Duodenal mucosa (tissue), 2 donors: ENCODE measurements around the gene PLBD2.
A peak's percentile ranks its signal among the peaks of the same experiment; 100 is the strongest.
"Not testable (repeated sequence)": the region's sequence is repeated elsewhere in the genome, so short reads cannot be mapped to it uniquely, and the experiment has no call there.

ENCODE experiments used
- H3K27ac ChIP-seq: one replicate; pipeline ENCODE4 v1.7.0; 2013; ENCODE audit warnings: low read depth, low read length
- H3K27me3 ChIP-seq, 2 donors: one replicate each; pipeline ENCODE4 v1.7.0; 2013; ENCODE audit warnings: low read length in 2 of 2, control low read depth in 1 of 2; ENCODE audit not compliant: insufficient read depth in 2 of 2, control insufficient read depth in 1 of 2
- H3K36me3 ChIP-seq, 2 donors: one replicate each; pipeline ENCODE4 v1.7.0; 2013; ENCODE audit warnings: low read length in 2 of 2, control low read depth in 1 of 2; ENCODE audit not compliant: insufficient read depth in 2 of 2, control insufficient read depth in 1 of 2
- H3K4me1 ChIP-seq, 2 donors: one replicate each; pipeline ENCODE4 v1.7.0; 2013; ENCODE audit warnings: low read length in 2 of 2, control low read depth in 1 of 2; ENCODE audit not compliant: insufficient read depth in 2 of 2, control insufficient read depth in 1 of 2
- H3K4me3 ChIP-seq, 2 donors: one replicate each; pipeline ENCODE4 v1.7.0; 2013; ENCODE audit warnings: low read length in 2 of 2, low read depth in 1 of 2
- H3K9ac ChIP-seq, 2 donors: one replicate each; pipeline ENCODE4 v1.7.0; 2013; ENCODE audit warnings: low read length in 2 of 2, low read depth in 1 of 2
- H3K9me3 ChIP-seq, 2 donors: one replicate each; pipeline ENCODE4 v1.7.0; 2013; ENCODE audit warnings: low read length in 2 of 2, control low read depth in 1 of 2; ENCODE audit not compliant: control insufficient read depth in 1 of 2

The PLBD2 gene

DNA sequence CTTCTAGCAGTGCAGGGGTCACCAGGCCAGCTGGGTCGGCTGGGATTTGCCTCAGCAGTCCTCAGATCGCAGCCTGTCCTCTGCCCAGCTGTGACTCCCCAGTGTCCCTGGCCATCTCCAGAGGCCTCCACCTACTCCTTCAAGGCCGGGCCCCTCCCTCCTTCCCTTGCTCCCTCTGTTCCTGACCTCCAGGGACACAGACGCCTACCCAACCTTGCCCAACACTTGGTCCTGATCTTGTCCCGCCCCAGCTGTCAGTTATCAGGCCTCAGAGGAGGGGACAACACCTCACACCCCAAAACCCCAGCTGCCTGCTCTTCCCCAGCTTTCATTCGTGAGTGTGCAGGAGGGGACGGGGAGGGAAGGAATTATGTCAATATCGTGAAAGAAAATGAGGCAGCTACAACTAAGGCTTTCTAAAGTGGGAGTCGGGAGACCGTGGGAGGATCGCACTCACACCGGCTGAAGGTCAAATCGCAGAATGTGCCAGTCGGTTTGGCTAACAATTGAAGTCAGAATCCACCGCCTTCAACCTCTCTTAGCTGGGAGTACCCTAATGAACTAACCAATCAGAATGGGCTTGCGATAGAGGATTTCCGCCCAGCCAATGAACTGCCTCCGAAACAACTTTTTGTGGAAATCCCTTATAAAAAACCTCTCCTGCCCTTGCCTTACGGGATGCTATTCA, 9.4 kb upstream of the PLBD2 start:
- Histone ChIP-seq H3K27ac (no peak overlapping the region), H3K27me3 (no peaks in the 10 kb centered on the region)

GRCh38 chr12:113351089-113351488, 7.3 kb upstream of the PLBD2 start:
- no peaks in the 10 kb centered on the region for H3K27me3 ChIP-seq
- H3K4me1 ChIP-seq: no peaks in the 10 kb centered on the region
- no peaks in the 10 kb centered on the region for H3K36me3 ChIP-seq

More for the DNA sequence above, 9.4 kb upstream of the PLBD2 start:
- Histone ChIP-seq H3K36me3 (no peaks in the 10 kb centered on the region), H3K4me3 (no peak overlapping the region), H3K9ac (no peak overlapping the region), H3K9me3 (no peaks in the 10 kb centered on the region), H3K4me1 (no peaks in the 10 kb centered on the region)

GRCh38 chr12:113354192-113354591, 4.2 kb upstream of the PLBD2 start:
- not testable (repeated sequence) for H3K9me3 ChIP-seq, H3K27me3 ChIP-seq, H3K4me1 ChIP-seq, H3K4me3 ChIP-seq, H3K27ac ChIP-seq, H3K36me3 ChIP-seq, H3K9ac ChIP-seq

More at GRCh38 chr12:113351089-113351488, 7.3 kb upstream of the PLBD2 start:
- Histone ChIP-seq H3K4me3 (no peak overlapping the region), H3K9ac (no peak overlapping the region), H3K9me3 (no peaks in the 10 kb centered on the region), H3K27ac (no peak overlapping the region)

GRCh38 chr12:113359133-113359938, 949 bp downstream of the PLBD2 start:
- Histone ChIP-seq H3K4me1 (peaks cover 7 to 18% of the 10 kb centered on the region in 2 donors), H3K4me3 (peak overlapping the region; percentile 73 to 89), H3K9ac (peak overlapping the region; percentile 61 to 80), H3K9me3 (no peaks in the 10 kb centered on the region), H3K27me3 (no peaks in the 10 kb centered on the region), H3K36me3 (no peaks in the 10 kb centered on the region), H3K27ac (peak overlapping the region; percentile 46)

- Histone ChIP-seq H3K4me1 (peaks cover 7 to 18% of the 10 kb centered on the region in 2 donors), H3K27me3 (no peaks in the 10 kb centered on the region), H3K4me3 (no peak overlapping the region), H3K9me3 (no peaks in the 10 kb centered on the region), H3K27ac (no peak overlapping the region), H3K9ac (no peak overlapping the region), H3K36me3 (peaks cover 0 to 4% of the 10 kb centered on the region in 2 donors)
These were observed 1.8 kb downstream of the PLBD2 start for GRCh38 chr12:113359939-113360748.

GRCh38 chr12:113361574-113362370, 3.4 kb downstream of the PLBD2 start:
- Histone ChIP-seq H3K36me3 (peaks cover 0 to 4% of the 10 kb centered on the region in 2 donors), H3K4me1 (peaks cover 7 to 18% of the 10 kb centered on the region in 2 donors), H3K27me3 (no peaks in the 10 kb centered on the region), H3K27ac (no peak overlapping the region), H3K9ac (no peak overlapping the region), H3K9me3 (no peaks in the 10 kb centered on the region), H3K4me3 (no peak overlapping the region)

DNA sequence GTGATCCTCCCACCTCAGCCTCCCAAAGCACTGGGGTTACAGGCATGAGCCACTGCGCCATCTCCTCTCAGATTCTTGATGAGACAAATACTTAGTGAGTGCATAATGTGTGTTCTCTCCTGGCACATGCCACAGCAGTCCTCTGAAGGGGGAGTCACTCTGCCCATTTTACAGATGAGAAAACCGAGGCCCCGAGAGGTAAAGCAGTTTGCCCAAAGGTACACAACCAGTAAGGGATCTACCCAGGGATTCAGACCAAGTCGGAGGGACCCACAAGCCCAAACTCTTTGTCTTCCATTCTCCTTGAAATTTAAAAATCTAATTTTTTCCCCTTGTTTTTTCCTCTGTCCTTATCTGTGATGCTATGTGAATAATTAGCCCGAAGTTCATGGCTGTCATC, 6.3 kb downstream of the PLBD2 start:
- H3K9ac ChIP-seq: no peak overlapping the region
- no peaks in the 10 kb centered on the region for H3K9me3 ChIP-seq
- no peaks in the 10 kb centered on the region for H3K27me3 ChIP-seq
- H3K27ac ChIP-seq: no peak overlapping the region
- H3K4me3 ChIP-seq: no peak overlapping the region
- H3K36me3 ChIP-seq: peaks cover 3 to 4% of the 10 kb centered on the region in 2 donors
- peaks cover 0 to 4% of the 10 kb centered on the region in 2 donors for H3K4me1 ChIP-seq

GRCh38 chr12:113365639-113366395, 7.4 kb downstream of the PLBD2 start:
- Histone ChIP-seq H3K4me1 (no peaks in the 10 kb centered on the region), H3K4me3 (no peak overlapping the region), H3K27me3 (no peaks in the 10 kb centered on the region), H3K36me3 (peaks cover 3 to 4% of the 10 kb centered on the region in 2 donors), H3K27ac (no peak overlapping the region), H3K9ac (no peak overlapping the region), H3K9me3 (no peaks in the 10 kb centered on the region)

DNA sequence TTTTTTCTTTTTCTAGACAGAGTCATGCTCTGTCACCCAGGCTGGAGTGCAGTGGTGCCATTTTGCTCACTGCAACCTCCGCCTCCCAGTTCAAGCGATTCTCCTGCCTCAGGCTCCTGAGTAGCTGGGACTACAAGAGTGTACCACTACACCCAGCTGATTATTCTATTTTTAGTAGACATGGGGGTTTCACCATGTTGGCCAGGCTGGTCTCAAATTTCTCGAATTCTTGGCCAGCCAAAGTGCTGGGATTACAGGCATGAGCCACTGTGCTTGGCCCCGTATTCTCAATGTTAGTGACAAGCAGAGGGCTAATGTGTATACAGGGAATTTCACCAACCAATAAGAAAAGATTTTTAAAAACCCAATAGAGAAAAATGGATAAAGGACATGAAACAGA, 8.4 kb downstream of the PLBD2 start:
- Histone ChIP-seq H3K9me3 (no peaks in the 10 kb centered on the region), H3K4me1 (no peaks in the 10 kb centered on the region), H3K9ac (no peak overlapping the region), H3K27ac (no peak overlapping the region), H3K4me3 (no peak overlapping the region), H3K36me3 (peaks cover 3 to 5% of the 10 kb centered on the region in 2 donors), H3K27me3 (no peaks in the 10 kb centered on the region)
